IMR-90 (cell line): Measurements from ENCODE around the gene CMTR1. TPM values are rescaled to one million over a fixed set of nuclear protein-coding genes. Genes with fewer than 3 reads are reported as not detected.
A peak's percentile ranks its signal among the peaks of the same experiment; 100 is the strongest.

Experiments
- ATAC-seq: fragments of 200-7000 bp; cut with Tn5 transposase; 2 replicates; pipeline ENCODE4 v1.9.1; 2020; ENCODE audit warnings: low read depth, mild to moderate bottlenecking, moderate library complexity
- BruUV-seq: library from RNA; stranded (reverse); fragments of 400-500 nt; replicated peaks from 2 replicates; lab custom pipeline; 2021; lab: Mats Ljungman, UMichigan
- CTCF ChIA-PET: fragments of 300-600 bp; formaldehyde crosslinking; extraction: SDS; loops from one replicate; lab custom pipeline; 2021; ENCODE audit warnings: antibody characterized with exemption; lab: Yijun Ruan, JAX
- POLR2A ChIA-PET: fragments of 300-600 bp; sonication (Branson Sonifier 250); formaldehyde crosslinking; loops from one replicate; lab custom pipeline; 2022; ENCODE audit warnings: antibody characterized with exemption; ENCODE audit not compliant: unreplicated experiment; lab: Charles Lee
- DNase-seq: peaks from one replicate; pipeline ENCODE4 v3.0.0; 2013
- H2AFZ ChIP-seq: replicated peaks from 2 replicates; pipeline ENCODE3; 2013; ENCODE audit warnings: low read length, mild to moderate bottlenecking; ENCODE audit not compliant: poor library complexity
- H2AK5ac ChIP-seq: 2 replicates; pipeline ENCODE4 v1.6.1; 2013; ENCODE audit warnings: low read depth, low read length, inconsistent platforms
- H2AK9ac ChIP-seq: replicated peaks from 2 replicates; pipeline ENCODE3; 2013; ENCODE audit warnings: mild to moderate bottlenecking, low read depth, low read length, moderate library complexity; ENCODE audit not compliant: poor library complexity
- H2BK120ac ChIP-seq: 2 replicates; pipeline ENCODE4 v1.6.1; 2013; ENCODE audit warnings: low read depth, low read length, inconsistent platforms
- H2BK15ac ChIP-seq: 3 replicates; pipeline ENCODE4 v1.6.1; 2013; ENCODE audit warnings: low read depth, low read length, inconsistent platforms
- H2BK20ac ChIP-seq: 2 replicates; pipeline ENCODE4 v1.6.1; 2013; ENCODE audit warnings: low read depth, mild to moderate bottlenecking, inconsistent platforms, low read length, moderate library complexity
- H2BK5ac ChIP-seq: 2 replicates; pipeline ENCODE4 v1.6.1; 2013; ENCODE audit warnings: mild to moderate bottlenecking, low read depth, low read length, inconsistent platforms; ENCODE audit not compliant: poor library complexity, severe bottlenecking
- H3K14ac ChIP-seq: replicated peaks from 2 replicates; pipeline ENCODE4 v1.6.1; 2013; ENCODE audit warnings: low read depth, low read length, inconsistent platforms
- H3K18ac ChIP-seq: 2 replicates; pipeline ENCODE4 v1.6.1; 2013; ENCODE audit warnings: low read depth, low read length, control low read depth
- H3K23ac ChIP-seq: 2 replicates; pipeline ENCODE4 v1.6.1; 2013; ENCODE audit warnings: low read depth, low read length, inconsistent platforms
- H3K27ac ChIP-seq: 2 replicates; pipeline ENCODE4 v1.5.1; 2013; ENCODE audit warnings: mild to moderate bottlenecking, control low read depth, low read length; ENCODE audit not compliant: insufficient read depth
- H3K27me3 ChIP-seq: 2 replicates; pipeline ENCODE4 v1.6.1; 2013; ENCODE audit warnings: low read length; ENCODE audit not compliant: control insufficient read depth, insufficient read depth
- H3K36me3 ChIP-seq: 2 replicates; pipeline ENCODE4 v1.6.1; 2013; ENCODE audit warnings: low read length, mixed read lengths; ENCODE audit not compliant: control insufficient read depth, insufficient read depth
- H3K4ac ChIP-seq: 2 replicates; pipeline ENCODE4 v1.6.1; 2013; ENCODE audit warnings: low read depth, low read length, inconsistent platforms
- H3K4me1 ChIP-seq: 2 replicates; pipeline ENCODE4 v1.6.1; 2013; ENCODE audit warnings: low read length, mixed read lengths; ENCODE audit not compliant: control insufficient read depth, insufficient read depth
- H3K4me2 ChIP-seq: 2 replicates; pipeline ENCODE4 v1.6.1; 2013; ENCODE audit warnings: low read depth, mild to moderate bottlenecking, control low read depth, low read length, moderate library complexity
- H3K4me3 ChIP-seq: 2 replicates; pipeline ENCODE4 v1.5.1; 2013; ENCODE audit warnings: low read depth, mild to moderate bottlenecking, control low read depth, low read length, moderate library complexity; ENCODE audit not compliant: insufficient read depth
- H3K56ac ChIP-seq: 2 replicates; pipeline ENCODE4 v1.6.1; 2013; ENCODE audit warnings: low read length, inconsistent platforms; ENCODE audit not compliant: insufficient read depth; ENCODE audit errors: extremely low read depth
- H3K79me1 ChIP-seq, 2 experiments: 2 replicates each; pipeline ENCODE4 v1.6.1; 2013; ENCODE audit warnings: low read length in 2 of 2, inconsistent platforms in 1 of 2, low read depth in 1 of 2
- H3K9ac ChIP-seq: 2 replicates; pipeline ENCODE4 v1.6.1; 2013; ENCODE audit warnings: low read depth, low read length, control low read depth
- H3K9me1 ChIP-seq: 2 replicates; pipeline ENCODE4 v1.6.1; 2013; ENCODE audit warnings: low read length, inconsistent platforms; ENCODE audit not compliant: insufficient read depth
- H3K9me3 ChIP-seq: 2 replicates; pipeline ENCODE4 v1.6.1; 2013; ENCODE audit warnings: low read length; ENCODE audit not compliant: control insufficient read depth, insufficient read depth
- H4K20me1 ChIP-seq: 2 replicates; pipeline ENCODE4 v1.6.1; 2013; ENCODE audit warnings: low read length, inconsistent platforms; ENCODE audit not compliant: insufficient read depth
- H4K5ac ChIP-seq: 2 replicates; pipeline ENCODE4 v1.6.1; 2013; ENCODE audit warnings: mild to moderate bottlenecking, low read depth, low read length, control low read depth
- H4K8ac ChIP-seq, 2 experiments: 2 replicates each; pipeline ENCODE4 v1.6.1; 2013; ENCODE audit warnings: low read depth in 2 of 2, low read length in 2 of 2, control low read depth in 1 of 2, inconsistent platforms in 1 of 2
- H4K91ac ChIP-seq: 2 replicates; pipeline ENCODE4 v1.6.1; 2013; ENCODE audit warnings: low read depth, low read length, inconsistent platforms; ENCODE audit not compliant: insufficient read depth
- CHD1 ChIP-seq: IDR thresholded peaks from 2 replicates; pipeline ENCODE4 v1.6.1; 2012; ENCODE audit warnings: low read depth, low read length, improper control_type of control experiment
- FOS ChIP-seq: fragments of 150-350 bp; IDR thresholded peaks from 2 replicates; pipeline ENCODE4 v1.6.1; 2016; ENCODE audit warnings: low read depth, low read length
- MAFK ChIP-seq: IDR thresholded peaks from 2 replicates; pipeline ENCODE4 v1.6.1; 2012; ENCODE audit warnings: low read depth, low read length, improper control_type of control experiment
- MAZ ChIP-seq: IDR thresholded peaks from 2 replicates; pipeline ENCODE4 v1.6.1; 2012; ENCODE audit warnings: low read depth, mild to moderate bottlenecking, low read length, improper control_type of control experiment, moderate library complexity, borderline replicate concordance
- MXI1 ChIP-seq: IDR thresholded peaks from 2 replicates; pipeline ENCODE4 v1.6.1; 2012; ENCODE audit warnings: low read depth, mild to moderate bottlenecking, low read length, moderate library complexity, borderline replicate concordance
- POLR2A ChIP-seq: IDR thresholded peaks from 2 replicates; pipeline ENCODE4 v1.6.1; 2012; ENCODE audit warnings: mild to moderate bottlenecking, low read depth, low read length
- RAD21 ChIP-seq: IDR thresholded peaks from 2 replicates; pipeline ENCODE4 v1.6.1; 2012; ENCODE audit warnings: low read length, improper control_type of control experiment
- RCOR1 ChIP-seq: IDR thresholded peaks from 2 replicates; pipeline ENCODE4 v1.6.1; 2012; ENCODE audit warnings: mild to moderate bottlenecking, low read length, improper control_type of control experiment; ENCODE audit not compliant: insufficient replicate concordance
- RFX5 ChIP-seq: IDR thresholded peaks from 2 replicates; pipeline ENCODE4 v1.8.0; 2012; ENCODE audit warnings: low read depth, mild to moderate bottlenecking, low read length, moderate library complexity
- SMC3 ChIP-seq: fragments of 150-350 bp; IDR thresholded peaks from 2 replicates; pipeline ENCODE4 v1.6.1; 2016; ENCODE audit warnings: low read depth, mild to moderate bottlenecking, antibody characterized with exemption, low read length, moderate library complexity
- WGBS, 2 experiments: methylation state at CpG; one replicate each; pipeline versions ENCODE4 v1.1.5 to v1.1.7; 2013; ENCODE audit warnings: missing lambda C conversion rate in 2 of 2; ENCODE audit not compliant: insufficient read length in 1 of 2; ENCODE audit errors: extremely low coverage in 2 of 2; 5-methylcytosine and 5-hydroxymethylcytosine counted together
- dilution Hi-C: fragments of 300-500 bp; cut with HindIII; formaldehyde crosslinking; loops from one replicate; pipeline ENCODE4 v1.14.3; 2018; ENCODE audit warnings: low sequenced_read_pairs; ENCODE audit not compliant: unreplicated experiment
- in situ Hi-C: fragments of 300-500 bp; cut with MboI; formaldehyde crosslinking; loops from 3 replicates; pipeline ENCODE4 v1.14.3; 2019; ENCODE audit warnings: low sequenced_read_pairs, inconsistent platforms, mixed read lengths
- intact Hi-C: fragments of 100-400 bp; cut with micrococcal nuclease; formaldehyde crosslinking; loops from 2 replicates; pipeline ENCODE4 v1.10.0; 2022
- polyA plus RNA-seq, 3 experiments: library from polyadenylated mRNA; depleted of rRNA; stranded (reverse); fragments of >200 nt; gene quantifications; 2 replicates each; pipeline ENCODE4 v1.2.3, GENCODE V29; 2012; ENCODE audit warnings: low replicate concordance in 1 of 3
- total RNA-seq: library from RNA; depleted of rRNA; stranded (reverse); fragments of >200 nt; gene quantifications from 2 replicates; pipeline ENCODE4 v1.2.3, GENCODE V29; 2012
- TF ChIP-seq, protein P1 (sequence below): fragments of 150-350 bp; IDR thresholded peaks from 2 replicates; pipeline ENCODE4 v1.6.1; 2017; ENCODE audit warnings: mild to moderate bottlenecking, antibody characterized with exemption, low read length, low read depth
- TF ChIP-seq, protein P2 (sequence below): conservative IDR thresholded peaks from 2 replicates; pipeline ENCODE4 v1.5.1; 2012; ENCODE audit warnings: mild to moderate bottlenecking, low read depth, low read length, improper control_type of control experiment

The CMTR1 gene
- total and polyA plus RNA-seq, 2 of the 4 experiments (the other 2 are of a cell fraction), result 22.6 to 30.1 TPM

DNA sequence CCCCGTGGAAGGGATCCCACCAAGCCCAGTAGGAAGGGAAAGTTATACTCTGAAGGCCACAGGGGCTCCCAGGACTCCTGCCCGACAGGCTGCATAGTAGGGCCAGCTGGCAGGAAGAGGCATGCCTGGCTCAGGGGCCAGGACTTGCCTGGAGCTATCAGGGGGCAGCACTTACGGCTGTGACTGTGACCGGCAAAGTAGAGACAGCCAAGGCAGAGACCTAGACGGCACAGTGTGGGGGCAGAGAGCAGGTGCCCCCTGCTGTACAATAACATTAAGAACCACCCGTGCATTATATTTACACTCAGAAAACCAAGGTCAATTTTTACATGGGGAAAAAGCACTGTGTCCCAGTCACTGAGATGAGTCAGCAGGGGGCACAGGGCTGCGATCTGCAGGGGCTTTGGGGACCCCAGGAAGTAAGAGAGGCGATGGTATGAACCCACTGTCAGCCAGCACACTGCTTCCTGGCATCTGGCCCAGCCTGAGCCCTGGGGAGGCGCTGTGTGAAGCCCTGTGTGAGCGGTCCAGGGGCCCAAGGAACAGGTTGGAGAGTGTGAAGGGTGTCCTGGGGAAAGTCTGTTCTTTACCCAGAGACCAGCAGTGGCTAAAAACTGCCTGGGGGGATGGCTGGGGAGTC, 56.8 kb downstream of the CMTR1 start:
- H2AFZ ChIP-seq, result peak overlapping the region; percentile 59
- intact Hi-C loops (loop anchor here (10.0 kb wide), 1 partner anchor 515 kb away; no protein-coding TSS in a partner anchor), dilution Hi-C loops (no loop called here), in situ Hi-C loops (no loop called here)
- BruUV-seq, result no TSS peak
- H4K20me1 ChIP-seq, result peaks cover 6% of the 10 kb centered on the region
- no peaks in the 10 kb centered on the region for H3K36me3 ChIP-seq
- H2BK5ac ChIP-seq, result no peak overlapping the region
- H2BK20ac ChIP-seq, result no peak overlapping the region
- no peak overlapping the region for H3K18ac ChIP-seq
- H3K27ac ChIP-seq, result no peak overlapping the region
- no peak overlapping the region for H3K14ac ChIP-seq
- H2BK15ac ChIP-seq, result no peak overlapping the region
- POLR2A ChIA-PET, result no interaction called here
- CTCF ChIA-PET, result no interaction called here
- H3K79me1 ChIP-seq, result peaks cover 0 to 32% of the 10 kb centered on the region in 2 experiments; a peak in 3 of 4 replicates
- H2BK120ac ChIP-seq, result no peak overlapping the region
- no peak overlapping the region for H4K91ac ChIP-seq
- peak; percentile 50 for ATAC-seq
- H3K4me3 ChIP-seq, result no peak overlapping the region
- H2AK5ac ChIP-seq, result no peak overlapping the region; the same call in 1 of the 2 replicates
- H3K56ac ChIP-seq, result no peak overlapping the region
- peak overlapping the region; percentile 71 for H2AK9ac ChIP-seq
- H3K4ac ChIP-seq, result no peak overlapping the region
- no peaks in the 10 kb centered on the region for H3K4me1 ChIP-seq
- H3K23ac ChIP-seq, result no peak overlapping the region
- no peak overlapping the region for H3K4me2 ChIP-seq
- no peaks in the 10 kb centered on the region for H3K27me3 ChIP-seq
- no peaks in the 10 kb centered on the region for H3K9me3 ChIP-seq
- no peak overlapping the region for H4K8ac ChIP-seq
- no peak for DNase-seq
- WGBS, 2 experiments, result 50% methylated on average over 3 of the region's 10 CpGs; no CpG with 5 or more reads in 1 of the 2 experiments
- no peak overlapping the region for H3K9ac ChIP-seq
- H4K5ac ChIP-seq, result no peak overlapping the region
- TF ChIP-seq MAZ, result no peak
- no peak for TF ChIP-seq MXI1
- no peak for TF ChIP-seq FOS
- no peak for TF ChIP-seq MAFK
- TF ChIP-seq, protein P1, sequence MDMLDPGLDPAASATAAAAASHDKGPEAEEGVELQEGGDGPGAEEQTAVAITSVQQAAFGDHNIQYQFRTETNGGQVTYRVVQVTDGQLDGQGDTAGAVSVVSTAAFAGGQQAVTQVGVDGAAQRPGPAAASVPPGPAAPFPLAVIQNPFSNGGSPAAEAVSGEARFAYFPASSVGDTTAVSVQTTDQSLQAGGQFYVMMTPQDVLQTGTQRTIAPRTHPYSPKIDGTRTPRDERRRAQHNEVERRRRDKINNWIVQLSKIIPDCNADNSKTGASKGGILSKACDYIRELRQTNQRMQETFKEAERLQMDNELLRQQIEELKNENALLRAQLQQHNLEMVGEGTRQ, result no peak
- TF ChIP-seq RFX5, result no peak
- 0 out of 2 replicates have a peak, but pooled peaks have one; percentile 12 for TF ChIP-seq RAD21
- TF ChIP-seq POLR2A, result no peak
- TF ChIP-seq SMC3, result peak; percentile 25; the same call in 1 of the 2 replicates
- no peak for TF ChIP-seq CHD1
- TF ChIP-seq RCOR1, result no peak
- TF ChIP-seq, protein P2, sequence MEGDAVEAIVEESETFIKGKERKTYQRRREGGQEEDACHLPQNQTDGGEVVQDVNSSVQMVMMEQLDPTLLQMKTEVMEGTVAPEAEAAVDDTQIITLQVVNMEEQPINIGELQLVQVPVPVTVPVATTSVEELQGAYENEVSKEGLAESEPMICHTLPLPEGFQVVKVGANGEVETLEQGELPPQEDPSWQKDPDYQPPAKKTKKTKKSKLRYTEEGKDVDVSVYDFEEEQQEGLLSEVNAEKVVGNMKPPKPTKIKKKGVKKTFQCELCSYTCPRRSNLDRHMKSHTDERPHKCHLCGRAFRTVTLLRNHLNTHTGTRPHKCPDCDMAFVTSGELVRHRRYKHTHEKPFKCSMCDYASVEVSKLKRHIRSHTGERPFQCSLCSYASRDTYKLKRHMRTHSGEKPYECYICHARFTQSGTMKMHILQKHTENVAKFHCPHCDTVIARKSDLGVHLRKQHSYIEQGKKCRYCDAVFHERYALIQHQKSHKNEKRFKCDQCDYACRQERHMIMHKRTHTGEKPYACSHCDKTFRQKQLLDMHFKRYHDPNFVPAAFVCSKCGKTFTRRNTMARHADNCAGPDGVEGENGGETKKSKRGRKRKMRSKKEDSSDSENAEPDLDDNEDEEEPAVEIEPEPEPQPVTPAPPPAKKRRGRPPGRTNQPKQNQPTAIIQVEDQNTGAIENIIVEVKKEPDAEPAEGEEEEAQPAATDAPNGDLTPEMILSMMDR, result peak; percentile 21; the same call in 1 of the 2 replicates
- peaks cover 4% of the 10 kb centered on the region; the same call in 1 of the 2 replicates for H3K9me1 ChIP-seq
